MM.1S (cell line): Measurements from ENCODE around the gene TMEM209.

Experiments used
- EZH2phosphoT487 ChIP-seq: fragments of 300-600 bp; sonication (generic); IDR thresholded peaks from 2 replicates; pipeline ENCODE4 v1.6.1; 2018; ENCODE audit warnings: antibody characterized with exemption, low read length
- TF ChIP-seq, protein P1 (sequence below): fragments of 300-600 bp; sonication (generic); IDR thresholded peaks from 2 replicates; pipeline ENCODE4 v1.5.1; 2016; ENCODE audit warnings: antibody characterized with exemption, low read length, mixed read lengths

DNA sequence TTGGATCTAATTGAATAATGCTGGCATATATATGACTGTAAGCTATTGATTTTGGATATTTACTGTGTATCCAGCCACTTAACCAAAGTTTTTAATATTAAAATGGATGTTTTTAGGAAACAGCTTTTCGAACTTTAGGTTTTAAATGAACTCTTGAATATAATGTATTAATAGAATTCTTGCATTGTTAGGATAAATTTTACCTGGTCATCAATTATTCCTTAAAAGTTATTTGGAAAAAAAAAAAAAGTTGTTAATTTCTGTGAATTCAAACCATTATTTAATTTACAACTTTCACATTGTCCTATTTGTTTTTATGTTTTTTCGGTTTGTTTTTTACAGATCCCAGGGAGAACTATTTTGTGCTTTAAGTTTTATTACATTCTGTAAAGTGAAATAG, 9.8 kb downstream of the TMEM209 start:
- TF ChIP-seq, protein P1, sequence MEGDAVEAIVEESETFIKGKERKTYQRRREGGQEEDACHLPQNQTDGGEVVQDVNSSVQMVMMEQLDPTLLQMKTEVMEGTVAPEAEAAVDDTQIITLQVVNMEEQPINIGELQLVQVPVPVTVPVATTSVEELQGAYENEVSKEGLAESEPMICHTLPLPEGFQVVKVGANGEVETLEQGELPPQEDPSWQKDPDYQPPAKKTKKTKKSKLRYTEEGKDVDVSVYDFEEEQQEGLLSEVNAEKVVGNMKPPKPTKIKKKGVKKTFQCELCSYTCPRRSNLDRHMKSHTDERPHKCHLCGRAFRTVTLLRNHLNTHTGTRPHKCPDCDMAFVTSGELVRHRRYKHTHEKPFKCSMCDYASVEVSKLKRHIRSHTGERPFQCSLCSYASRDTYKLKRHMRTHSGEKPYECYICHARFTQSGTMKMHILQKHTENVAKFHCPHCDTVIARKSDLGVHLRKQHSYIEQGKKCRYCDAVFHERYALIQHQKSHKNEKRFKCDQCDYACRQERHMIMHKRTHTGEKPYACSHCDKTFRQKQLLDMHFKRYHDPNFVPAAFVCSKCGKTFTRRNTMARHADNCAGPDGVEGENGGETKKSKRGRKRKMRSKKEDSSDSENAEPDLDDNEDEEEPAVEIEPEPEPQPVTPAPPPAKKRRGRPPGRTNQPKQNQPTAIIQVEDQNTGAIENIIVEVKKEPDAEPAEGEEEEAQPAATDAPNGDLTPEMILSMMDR: no peak
- no peak for TF ChIP-seq EZH2phosphoT487
